HuH-7.5 (cell line): ENCODE data around the gene NAT14.

Source experiments
- DNase-seq: peaks from one replicate; pipeline ENCODE4 v3.0.0; 2011; ENCODE audit warnings: low spot score

Gene NAT14

GRCh38 chr19:55453511-55454260, 31.3 kb upstream of the NAT14 start:
- DNase-seq: no peak

- DNase-seq: peak; percentile 93
Measured at GRCh38 chr19:55454787-55455243, 30.2 kb upstream of the NAT14 start.

- DNase-seq: no peak
Measured at GRCh38 chr19:55455576-55456235, 29.3 kb upstream of the NAT14 start.

GRCh38 chr19:55456347-55456746, 28.6 kb upstream of the NAT14 start:
- DNase-seq: no peak

GRCh38 chr19:55457683-55458457, 27.1 kb upstream of the NAT14 start:
- DNase-seq: no peak

- no peak for DNase-seq
Measured at GRCh38 chr19:55459551-55459949, 25.4 kb upstream of the NAT14 start.

GRCh38 chr19:55459950-55460657, 24.9 kb upstream of the NAT14 start:
- no peak for DNase-seq

GRCh38 chr19:55460670-55461258, 24.2 kb upstream of the NAT14 start:
- DNase-seq: peak; percentile 95

- peak; percentile 99 for DNase-seq
Measured at GRCh38 chr19:55461259-55461973, 23.6 kb upstream of the NAT14 start, which contains the start of gene ISOC2. Gene ISOC2 (minus strand): TSS chr19:55461642. CDS start chr19:55456486, 5,156 bp downstream.

- DNase-seq: no peak
Measured at GRCh38 chr19:55461974-55462626, 22.9 kb upstream of the NAT14 start.

- DNase-seq: no peak
Measured at GRCh38 chr19:55462722-55463121, 22.3 kb upstream of the NAT14 start.

GRCh38 chr19:55463583-55464031, 21.4 kb upstream of the NAT14 start:
- DNase-seq: no peak

GRCh38 chr19:55464039-55464661, 20.8 kb upstream of the NAT14 start:
- DNase-seq: no peak

GRCh38 chr19:55464662-55465054, 20.3 kb upstream of the NAT14 start, which contains the start of gene C19orf85:
Gene C19orf85 (minus strand): TSS chr19:55464751. CDS start chr19:55464554, 197 bp downstream.
- DNase-seq: no peak

- DNase-seq: no peak
Measured at GRCh38 chr19:55465460-55466240, 19.3 kb upstream of the NAT14 start.

- DNase-seq: no peak
Measured at GRCh38 chr19:55466241-55466614, 18.8 kb upstream of the NAT14 start.

- DNase-seq: peak; percentile 88
Measured at GRCh38 chr19:55467236-55468053, 17.5 kb upstream of the NAT14 start.

- DNase-seq: no peak
Measured at GRCh38 chr19:55468054-55468393, 17.0 kb upstream of the NAT14 start.
